Left forelimb (tissue), 1 donor: ENCODE measurements around the gene SF3A1.

Experiments
- DNase-seq: peaks from one replicate; pipeline ENCODE4 v3.0.0-alpha.2; 2018; ENCODE audit warnings: low spot score

The SF3A1 gene

GRCh38 chr22:30325065-30325720, 31.5 kb downstream of the SF3A1 start:
- no peak for DNase-seq

- DNase-seq: no peak
Observed at GRCh38 chr22:30324014-30324730, 32.5 kb downstream of the SF3A1 start.

GRCh38 chr22:30323246-30323645, 33.4 kb downstream of the SF3A1 start:
- DNase-seq: no peak

- no peak for DNase-seq
Observed at GRCh38 chr22:30321461-30321860, 35.2 kb downstream of the SF3A1 start.

GRCh38 chr22:30320021-30320556, 36.6 kb downstream of the SF3A1 start:
- no peak for DNase-seq

- DNase-seq: no peak
Observed at GRCh38 chr22:30318799-30319419, 37.8 kb downstream of the SF3A1 start.

GRCh38 chr22:30317778-30318177, 38.9 kb downstream of the SF3A1 start:
- no peak for DNase-seq

GRCh38 chr22:30315962-30316576, 40.6 kb downstream of the SF3A1 start:
- no peak for DNase-seq

- DNase-seq: no peak
Observed at GRCh38 chr22:30314915-30315314, 41.8 kb downstream of the SF3A1 start.

- no peak for DNase-seq
Observed at GRCh38 chr22:30313527-30314363, 42.9 kb downstream of the SF3A1 start.

- DNase-seq: no peak
Observed at GRCh38 chr22:30312053-30312452, 44.6 kb downstream of the SF3A1 start.

- DNase-seq: no peak
Observed at GRCh38 chr22:30310881-30311771, 45.6 kb downstream of the SF3A1 start.

GRCh38 chr22:30309951-30310741, 46.5 kb downstream of the SF3A1 start:
- DNase-seq: no peak

GRCh38 chr22:30308518-30309230, 48.0 kb downstream of the SF3A1 start:
- no peak for DNase-seq

GRCh38 chr22:30308093-30308492, 48.6 kb downstream of the SF3A1 start:
- no peak for DNase-seq

GRCh38 chr22:30307041-30307574, 49.6 kb downstream of the SF3A1 start:
- no peak for DNase-seq

- DNase-seq: no peak
Observed at GRCh38 chr22:30306627-30307011, 50.1 kb downstream of the SF3A1 start.

GRCh38 chr22:30305906-30306626, 50.6 kb downstream of the SF3A1 start:
- DNase-seq: no peak
